Measurements from ENCODE around the gene RPL23. TPM values are rescaled to one million over a fixed set of nuclear protein-coding genes. Genes with fewer than 3 reads are reported as not detected.
A peak's percentile ranks its signal among the peaks of the same experiment; 100 is the strongest.

RPL23 gene
- total and polyA plus RNA-seq, 9 of the 15 experiments (the other 6 are each of a cell fraction or from before 2014, with no cell fraction given): 1,745 to 3,667 (median 3,096) TPM

GRCh38 chr17:38853292-38854219 is at the start of gene RPL23 (continued):
- TF ChIP-seq HMGXB4 (CRISPR knock-in tag; IDR thresholded peaks at IDR 0.05) (no peak; the same call in 1 of the 2 replicates), CHD1 (IDR thresholded peaks at IDR 0.05; ENCODE audit: low read length) (peak; percentile 96), FOXP1 (CRISPR knock-in tag; IDR thresholded peaks at IDR 0.05) (peak; percentile 26; the same call in 1 of the 2 replicates), NKRF (IDR thresholded peaks at IDR 0.05; ENCODE audit: borderline replicate concordance) (peak; percentile 95; the same call in 1 of the 2 replicates), ATF7 (IDR thresholded peaks at IDR 0.05) (peak; percentile 94), ARID1B (IDR thresholded peaks at IDR 0.05) (0 out of 2 replicates have a peak, but pooled peaks have one; percentile 45), EP300 (IDR thresholded peaks at IDR 0.05; ENCODE audit: low read length) (peak; percentile 70; the same call in 1 of the 2 replicates), MLLT1 (IDR thresholded peaks at IDR 0.05) (no peak; a peak in 1 of 4 replicates), ASH1L (IDR thresholded peaks at IDR 0.05; ENCODE audit: borderline replicate concordance, low read depth, partially characterized antibody) (peak; percentile 31), MAZ (CRISPR knock-in tag; conservative IDR thresholded peaks at IDR 0.05 in 1 of 2, IDR thresholded peaks at IDR 0.05 in 1 of 2) (peak; percentile 38 to 59; a peak in 2 of 4 replicates), CHD2 (IDR thresholded peaks at IDR 0.05; ENCODE audit: low read depth, low read length) (peak; percentile 95), HDAC2 (IDR thresholded peaks at IDR 0.05) (peak; percentile 78), NRF1 (conservative IDR thresholded peaks at IDR 0.05 in 1 of 2, IDR thresholded peaks at IDR 0.05 in 1 of 2) (peak; percentile 44 to 51; a peak in 2 of 4 replicates), TRIM25 (IDR thresholded peaks at IDR 0.05; ENCODE audit: borderline replicate concordance) (peak; percentile 70; the same call in 1 of the 2 replicates), FOSL1 (tag; conservative IDR thresholded peaks at IDR 0.05) (0 out of 2 replicates have a peak, but pooled peaks have one; percentile 40), KLF16 (IDR thresholded peaks at IDR 0.05) (peak; percentile 53; the same call in 1 of the 2 replicates), ZNF224 (CRISPR knock-in tag; IDR thresholded peaks at IDR 0.05) (no peak)
